K562 (cell line): ENCODE measurements around the gene PPARGC1A. TPM values are rescaled to one million over a fixed set of nuclear protein-coding genes. Genes with fewer than 3 reads are reported as not detected.

ENCODE experiments used
- ATAC-seq: fragments of 200-7000 bp; cut with Tn5 transposase; 3 replicates; pipeline ENCODE4 v1.9.1; 2020; ENCODE audit warnings: moderate library complexity
- BruUV-seq: library from RNA; stranded (reverse); fragments of 400-500 nt; replicated peaks from 2 replicates; lab custom pipeline; 2021; lab: Mats Ljungman, UMichigan
- CTCF ChIA-PET: fragments of 300-600 bp; formaldehyde crosslinking; extraction: SDS; loops from one replicate; lab custom pipeline; 2021; ENCODE audit warnings: low intra/inter-chr PET ratio; lab: Yijun Ruan, JAX
- POLR2A ChIA-PET: fragments of 300-600, 350-650 bp; sonication (Branson Sonifier 250); formaldehyde crosslinking; extraction: SDS; loops from one replicate; lab custom pipeline; 2021; ENCODE audit warnings: antibody characterized with exemption, inconsistent platforms; lab: Yijun Ruan, JAX
- DNase-seq, 4 experiments: peaks; one replicate each; pipeline versions ENCODE4 v3.0.0 to v3.0.0-alpha.2; 2011 to 2018; ENCODE audit warnings: low spot score in 3 of 4, mixed read lengths in 3 of 4; ENCODE audit errors: extremely low read depth in 1 of 4
- FAIRE-seq: peaks from 2 replicates; lab custom pipeline; 2011; peaks lifted over from hg19 to GRCh38; lab: Jason Lieb, UNC
- H2AFZ ChIP-seq: 2 replicates; pipeline ENCODE4 v1.6.0; 2011; ENCODE audit warnings: low read depth, low read length, control low read depth, inconsistent platforms
- H3K27ac ChIP-seq: fragments of 200-600 bp; 3 replicates; pipeline ENCODE4 v1.8.0; 2011; ENCODE audit warnings: low read depth, mild to moderate bottlenecking, control low read depth, inconsistent platforms, low read length, moderate library complexity, mixed read lengths; ENCODE audit errors: extremely low read depth
- H3K27me3 ChIP-seq, 2 experiments: fragments of 300-600 bp in 1 of 2; 2 replicates in 1 of 2; 3 replicates in 1 of 2; pipeline versions ENCODE4 v1.6.0 to v1.8.0; 2011; ENCODE audit warnings: inconsistent platforms in 2 of 2, low read length in 2 of 2, mild to moderate bottlenecking in 1 of 2, mixed read lengths in 1 of 2, moderate library complexity in 1 of 2; ENCODE audit not compliant: control insufficient read depth in 2 of 2, insufficient read depth in 2 of 2
- H3K36me3 ChIP-seq: fragments of 300-600 bp; 3 replicates; pipeline ENCODE4 v1.8.0; 2011; ENCODE audit warnings: mild to moderate bottlenecking, low read length, inconsistent platforms; ENCODE audit not compliant: control insufficient read depth, insufficient read depth
- H3K4me1 ChIP-seq, 2 experiments: fragments of 200-600 bp in 1 of 2; replicated peaks in 1 of 2; 2 replicates in 1 of 2; 3 replicates in 1 of 2; pipeline versions ENCODE4 v1.5.1 to v1.8.0; 2011; ENCODE audit warnings: inconsistent platforms in 2 of 2, low read length in 2 of 2, mild to moderate bottlenecking in 1 of 2, mixed read lengths in 1 of 2, moderate library complexity in 1 of 2; ENCODE audit not compliant: control insufficient read depth in 2 of 2, insufficient read depth in 2 of 2
- H3K4me2 ChIP-seq: 2 replicates; pipeline ENCODE4 v1.6.1; 2011; ENCODE audit warnings: low read length, control low read depth, inconsistent platforms, mixed read lengths; ENCODE audit not compliant: insufficient read depth
- H3K4me3 ChIP-seq: fragments of 200-600 bp; sonication (generic), shearing (Covaris generic); 2 replicates; pipeline ENCODE4 v1.5.1; 2016; ENCODE audit warnings: control low read depth, inconsistent platforms
- H3K79me2 ChIP-seq: fragments of 200-600 bp; 3 replicates; pipeline ENCODE4 v1.8.0; 2011; ENCODE audit warnings: low read length, inconsistent platforms; ENCODE audit not compliant: control insufficient read depth, insufficient read depth
- H3K9ac ChIP-seq, 2 experiments: 2 replicates each; pipeline versions ENCODE4 v1.6.0 to v1.6.1; 2011; ENCODE audit warnings: low read depth in 2 of 2, low read length in 2 of 2, control low read depth in 1 of 2, inconsistent platforms in 1 of 2, mild to moderate bottlenecking in 1 of 2, mixed read lengths in 1 of 2; ENCODE audit not compliant: insufficient read depth in 1 of 2
- H3K9me1 ChIP-seq: one replicate; pipeline ENCODE4 v1.6.0; 2011; ENCODE audit warnings: inconsistent platforms, mild to moderate bottlenecking, low read length, moderate library complexity; ENCODE audit not compliant: control insufficient read depth, insufficient read depth
- H3K9me3 ChIP-seq: replicated peaks from 2 replicates; pipeline ENCODE4 v1.5.1; 2011; ENCODE audit warnings: low read depth, low read length, inconsistent platforms; ENCODE audit not compliant: control insufficient read depth, insufficient read depth
- H4K20me1 ChIP-seq: replicated peaks from 2 replicates; pipeline ENCODE4 v1.6.1; 2011; ENCODE audit warnings: low read length, inconsistent platforms, mixed read lengths; ENCODE audit not compliant: control insufficient read depth, insufficient read depth
- E4F1 ChIP-seq: fragments of 250-450 bp; sonication (Bioruptor Pico); IDR thresholded peaks from 2 replicates; pipeline ENCODE4 v1.5.0; 2021; ENCODE audit warnings: mild to moderate bottlenecking, borderline replicate concordance
- FOSL1 ChIP-seq: fragments of 200-800 bp; sonication (Bioruptor generic); conservative IDR thresholded peaks from 2 replicates; pipeline ENCODE4 v1.6.1; 2016; ENCODE audit warnings: missing genetic modification characterization, missing compliant biosample characterization
- HNRNPH1 ChIP-seq: fragments of 200-400 bp; formaldehyde crosslinking; optimal IDR thresholded peaks from 2 replicates; pipeline ENCODE3; 2017; ENCODE audit warnings: low read depth, mild to moderate bottlenecking, low read length, moderate library complexity
- RBM39 ChIP-seq: fragments of 200-400 bp; formaldehyde crosslinking; optimal IDR thresholded peaks from 2 replicates; pipeline ENCODE3; 2018; ENCODE audit warnings: low read depth, low read length
- RNF219 ChIP-seq: fragments of 250-450 bp; sonication (Bioruptor Pico); IDR thresholded peaks from 2 replicates; pipeline ENCODE4 v1.5.0; 2022; ENCODE audit warnings: mild to moderate bottlenecking
- TAF1 ChIP-seq: IDR thresholded peaks from 2 replicates; pipeline ENCODE4 v1.6.1; 2011; ENCODE audit warnings: mild to moderate bottlenecking, low read length, moderate library complexity; ENCODE audit not compliant: insufficient read depth, control insufficient read depth, severe bottlenecking; ENCODE audit errors: extremely low read depth
- TOE1 ChIP-seq, 2 experiments: fragments of 450-650 bp in 1 of 2; sonication (generic) in 1 of 2; formaldehyde crosslinking in 1 of 2; IDR thresholded peaks; 2 replicates each; pipeline versions ENCODE4 v1.7.1 to v1.8.0; 2016 to 2022; ENCODE audit warnings: borderline replicate concordance in 2 of 2, mild to moderate bottlenecking in 2 of 2, antibody characterized with exemption in 1 of 2, inconsistent platforms in 1 of 2, low read depth in 1 of 2, missing genetic modification reagents in 1 of 2, moderate library complexity in 1 of 2
- WHSC1 ChIP-seq: IDR thresholded peaks from one replicate; pipeline ENCODE4 v1.6.1; 2012; ENCODE audit warnings: low read length, control low read depth, inconsistent platforms
- ZC3H8 ChIP-seq: fragments of 450-650 bp; IDR thresholded peaks from 2 replicates; pipeline ENCODE4 v1.6.1; 2017
- ZNF146 ChIP-seq: IDR thresholded peaks from one replicate; pipeline ENCODE4 v1.6.1; 2018; ENCODE audit warnings: missing compliant biosample characterization; ENCODE audit not compliant: unreplicated experiment
- ZNF184 ChIP-seq: sonication (generic); formaldehyde crosslinking; IDR thresholded peaks from 2 replicates; pipeline ENCODE4 v1.5.0; 2020; ENCODE audit warnings: missing genetic modification reagents
- ZNF384 ChIP-seq: IDR thresholded peaks from 2 replicates; pipeline ENCODE4 v1.6.1; 2012; ENCODE audit warnings: low read depth, low read length, improper control_type of control experiment
- WGBS: fragments of 100-300 bp; shearing (Covaris generic); methylation state at CpG from one replicate; pipeline ENCODE4 v1.1.6; 2016; ENCODE audit warnings: low coverage, mixed read lengths; ENCODE audit not compliant: insufficient coverage; ENCODE audit errors: missing lambda C conversion rate; 5-methylcytosine and 5-hydroxymethylcytosine counted together
- in situ Hi-C: fragments of 300-500 bp; cut with MboI; formaldehyde crosslinking; loops from 4 replicates; pipeline ENCODE4 v1.15.0; 2018; ENCODE audit warnings: inconsistent platforms, mixed read lengths
- intact Hi-C: fragments of 100-400 bp; cut with micrococcal nuclease; formaldehyde crosslinking; loops from 2 replicates; pipeline ENCODE4 v1.14.2; 2022
- polyA plus RNA-seq, 8 experiments: library from polyadenylated mRNA; depleted of rRNA in 4 of 8; stranded (reverse) in 5 of 8; unstranded in 3 of 8; fragments of >200 nt; fragmentation: Nextera tagmentation in 2 of 8; fragmentation: Illumina TruSeq in 1 of 8; extraction: Ambion mirVana in 2 of 8; extraction: Trizol in 1 of 8; gene quantifications; 2 replicates each; pipeline versions ENCODE4 v1.2.1 to v1.2.3, GENCODE V29; 2011 to 2014; ENCODE audit warnings: inconsistent platforms in 1 of 8, missing spikeins in 1 of 8
- total RNA-seq, 7 experiments: library from RNA; depleted of rRNA in 6 of 7; stranded (reverse); fragments of >200 nt in 6 of 7; fragmentation: Illumina TruSeq in 2 of 7; extraction: Trizol in 2 of 7; gene quantifications; 2 replicates each; pipeline versions ENCODE4 v1.2.1 to v1.2.3, GENCODE V29; 2011 to 2021; ENCODE audit warnings: low replicate concordance in 1 of 7

Gene PPARGC1A
- total and polyA plus RNA-seq, 9 of the 15 experiments (the other 6 are each of a cell fraction or from before 2014, with no cell fraction given) = 0.02 TPM; not detected in 8

GRCh38 chr4:23922013-23922412 lies 32.2 kb upstream of the PPARGC1A start:
- FAIRE-seq (no peak), DNase-seq (no peak), ATAC-seq (no peak)
- H3K79me2 ChIP-seq = no peaks in the 10 kb centered on the region
- no peak for TF ChIP-seq E4F1 (CRISPR knock-in tag)
- no peak for TF ChIP-seq ZNF184 (CRISPR knock-in tag)
- no peak for TF ChIP-seq TOE1 (IDR thresholded peaks at IDR 0.05; ENCODE audit: borderline replicate concordance)
- no peak for TF ChIP-seq TOE1 (CRISPR knock-in tag; IDR thresholded peaks at IDR 0.05; ENCODE audit: borderline replicate concordance, low read depth)
- no peak for TF ChIP-seq FOSL1 (tag)
- TF ChIP-seq ZC3H8 = no peak
- TF ChIP-seq HNRNPH1 = no peak
- TF ChIP-seq TAF1 = no peak
- TF ChIP-seq RNF219 (CRISPR knock-in tag) = no peak
- TF ChIP-seq RBM39 = no peak
- TF ChIP-seq ZNF146 (CRISPR knock-in tag) = no peak
- TF ChIP-seq ZNF384 = no peak
- no peak for TF ChIP-seq WHSC1
- no TSS peak for BruUV-seq
- intact Hi-C loops (no loop called here), in situ Hi-C loops (no loop called here)
- no peak overlapping the region for H3K27ac ChIP-seq
- no peaks in the 10 kb centered on the region for H3K27me3 ChIP-seq
- no peaks in the 10 kb centered on the region for H3K9me1 ChIP-seq
- H3K4me3 ChIP-seq = no peak overlapping the region
- no peak overlapping the region for H3K9ac ChIP-seq
- H3K4me2 ChIP-seq = no peak overlapping the region
- H3K9me3 ChIP-seq = no peaks in the 10 kb centered on the region
- WGBS = 0% methylated on average over 2 of the region's 2 CpGs
- H3K4me1 ChIP-seq = no peaks in the 10 kb centered on the region
- H3K36me3 ChIP-seq = no peaks in the 10 kb centered on the region
- ChIA-PET CTCF (no interaction called here), POLR2A (no interaction called here)
- H4K20me1 ChIP-seq = no peaks in the 10 kb centered on the region
- no peak overlapping the region for H2AFZ ChIP-seq
